G401 (cell line): ENCODE measurements around the gene ATIC. TPM values are rescaled to one million over a fixed set of nuclear protein-coding genes. Genes with fewer than 3 reads are reported as not detected.

Experiments
- DNase-seq: peaks from one replicate; pipeline ENCODE4 v3.0.0-alpha.2; 2015; ENCODE audit warnings: low spot score
- in situ Hi-C: cut with HindIII; loops from 2 replicates; pipeline ENCODE4 v1.10.0; 2016; ENCODE audit warnings: low sequenced_read_pairs, mixed read lengths
- total RNA-seq: library from RNA; depleted of rRNA; stranded (reverse); fragments of >200 nt; shearing (Covaris generic); gene quantifications from 2 replicates; pipeline ENCODE4 v1.2.3, GENCODE V29; 2014

ATIC gene
- total RNA-seq, 1 experiment from 2014 or later = 60.6 TPM

GRCh38 chr2:215370112-215370965 lies 58.5 kb downstream of the ATIC start:
- in situ Hi-C loops = no loop called here
- DNase-seq = no peak

- in situ Hi-C loops = no loop called here
- no peak for DNase-seq
Measured at GRCh38 chr2:215371915-215372897, 60.3 kb downstream of the ATIC start.

GRCh38 chr2:215372968-215373649 lies 61.2 kb downstream of the ATIC start:
- in situ Hi-C loops = no loop called here
- DNase-seq = no peak

- no peak for DNase-seq
- in situ Hi-C loops = no loop called here
Measured at GRCh38 chr2:215374002-215374401, 62.1 kb downstream of the ATIC start.

GRCh38 chr2:215374642-215375466 lies 63.0 kb downstream of the ATIC start:
- no peak for DNase-seq
- in situ Hi-C loops = no loop called here

- DNase-seq = no peak
- in situ Hi-C loops = no loop called here
Measured at GRCh38 chr2:215375467-215375830, 63.6 kb downstream of the ATIC start.

- no peak for DNase-seq
- in situ Hi-C loops = no loop called here
Measured at GRCh38 chr2:215376103-215376780, 64.4 kb downstream of the ATIC start.

- in situ Hi-C loops = no loop called here
- no peak for DNase-seq
Measured at GRCh38 chr2:215377283-215377682, 65.4 kb downstream of the ATIC start.

- in situ Hi-C loops = no loop called here
- no peak for DNase-seq
Measured at GRCh38 chr2:215378045-215378444, 66.2 kb downstream of the ATIC start.

GRCh38 chr2:215379039-215379438 lies 67.2 kb downstream of the ATIC start:
- in situ Hi-C loops = no loop called here
- DNase-seq = no peak

GRCh38 chr2:215379948-215380347 lies 68.1 kb downstream of the ATIC start:
- no peak for DNase-seq
- in situ Hi-C loops = no loop called here

GRCh38 chr2:215380699-215381098 lies 68.8 kb downstream of the ATIC start:
- no peak for DNase-seq
- in situ Hi-C loops = no loop called here

- in situ Hi-C loops = no loop called here
- no peak for DNase-seq
Measured at GRCh38 chr2:215382011-215382410, 70.2 kb downstream of the ATIC start.

GRCh38 chr2:215382480-215382879 lies 70.6 kb downstream of the ATIC start:
- no peak for DNase-seq
- in situ Hi-C loops = no loop called here

GRCh38 chr2:215383652-215384279 lies 71.9 kb downstream of the ATIC start:
- in situ Hi-C loops = no loop called here
- DNase-seq = no peak

- in situ Hi-C loops = no loop called here
- no peak for DNase-seq
Measured at GRCh38 chr2:215384710-215385109, 72.9 kb downstream of the ATIC start.

GRCh38 chr2:215386566-215386965 lies 74.7 kb downstream of the ATIC start:
- no peak for DNase-seq
- in situ Hi-C loops = no loop called here
